Lung (tissue), 12 donors: ENCODE results near the gene PCDH12. TPM values are rescaled to one million over a fixed set of nuclear protein-coding genes. Genes with fewer than 3 reads are reported as not detected.

Experiments
- ATAC-seq: fragments of 200-7000 bp; cut with Tn5 transposase; one replicate; pipeline ENCODE4 v1.9.1; 2020; ENCODE audit warnings: moderate number of reproducible peaks; ENCODE audit not compliant: insufficient read depth, low FRiP score
- DNase-seq, 3 donors: peaks; one replicate each; pipeline ENCODE4 v3.0.0-alpha.2; 2013 to 2017
- H3K27ac ChIP-seq, 2 donors: one replicate each; pipeline ENCODE4 v1.5.1; 2013; ENCODE audit warnings: mild to moderate bottlenecking in 2 of 2, moderate library complexity in 2 of 2, control low read depth in 1 of 2, inconsistent platforms in 1 of 2, low read depth in 1 of 2, low read length in 1 of 2
- H3K27me3 ChIP-seq, 3 donors: one replicate each; pipeline ENCODE4 v1.5.1; 2013; ENCODE audit warnings: low read length in 2 of 3; ENCODE audit not compliant: control insufficient read depth in 3 of 3, insufficient read depth in 3 of 3
- H3K36me3 ChIP-seq, 4 donors: one replicate each; pipeline ENCODE4 v1.5.1; 2013; ENCODE audit warnings: low read length in 4 of 4, mild to moderate bottlenecking in 1 of 4, moderate library complexity in 1 of 4; ENCODE audit not compliant: control insufficient read depth in 4 of 4, insufficient read depth in 4 of 4
- H3K4me1 ChIP-seq, 5 donors: one replicate each; pipeline ENCODE4 v1.5.1; 2013; ENCODE audit warnings: low read length in 5 of 5, mild to moderate bottlenecking in 2 of 5, moderate library complexity in 1 of 5; ENCODE audit not compliant: control insufficient read depth in 5 of 5, insufficient read depth in 5 of 5
- H3K4me3 ChIP-seq: one replicate; pipeline ENCODE4 v1.5.1; 2013; ENCODE audit warnings: mild to moderate bottlenecking, control low read depth, moderate library complexity
- H3K9ac ChIP-seq, 2 donors: one replicate each; pipeline ENCODE4 v1.5.1; 2013; ENCODE audit warnings: low read length in 2 of 2, control low read depth in 1 of 2; ENCODE audit not compliant: insufficient read depth in 1 of 2
- H3K9me3 ChIP-seq, 4 donors: one replicate each; pipeline ENCODE4 v1.5.1; 2013; ENCODE audit warnings: low read length in 3 of 4, mild to moderate bottlenecking in 1 of 4, moderate library complexity in 1 of 4; ENCODE audit not compliant: control insufficient read depth in 4 of 4, insufficient read depth in 3 of 4
- CTCF ChIP-seq: IDR thresholded peaks from 2 replicates; pipeline ENCODE4 v1.5.1; 2012; ENCODE audit warnings: mild to moderate bottlenecking; ENCODE audit errors: control extremely low read depth, extremely low read depth
- WGBS, 2 donors: extraction: QIAGEN DNeasy Blood & Tissue Kit; methylation state at CpG; one replicate each; pipeline ENCODE4 v1.1.7; 2013; 5-methylcytosine and 5-hydroxymethylcytosine counted together
- polyA plus RNA-seq, 2 donors: library from polyadenylated mRNA; stranded (reverse); fragments of 200-250 nt; gene quantifications; one replicate each; pipeline ENCODE4 v1.2.1, GENCODE V29; 2013
- total RNA-seq, 2 donors: library from RNA; depleted of rRNA in 1 of 2; stranded (reverse); fragments of >200 nt in 1 of 2; gene quantifications; one replicate each; pipeline ENCODE4 v1.2.1, GENCODE V29; 2014 to 2021
- donor health status: control.
- donor health status: control.
- donor health status: Bipolar disorder and iron deficiency.
- donor health status: healthy.
- donor health status: DM: yes; HTN: yes; CAD: no.

The PCDH12 gene
- total and polyA plus RNA-seq, 4 donors: 3.9 to 34.2 (median 11.3) TPM

DNA sequence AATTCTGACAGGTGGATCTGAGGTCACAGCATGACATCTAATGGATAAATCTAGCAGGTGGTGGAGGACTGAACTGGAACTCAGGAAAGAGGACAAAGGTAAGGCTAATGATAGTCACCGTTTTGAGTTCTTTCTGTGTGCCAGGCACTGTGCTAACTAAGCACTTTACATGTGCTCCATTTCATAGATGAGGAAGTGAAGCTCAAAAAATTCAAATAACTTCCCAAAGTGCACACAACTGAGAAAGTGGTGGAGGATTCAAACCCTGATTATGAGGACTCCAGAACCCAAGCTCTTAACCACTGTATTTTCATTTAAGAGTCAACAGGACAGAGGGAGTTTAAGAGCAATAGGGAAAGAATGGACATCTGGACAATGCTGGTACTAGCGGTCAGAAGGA is 41.5 kb downstream of the PCDH12 start:
- no peaks in the 10 kb centered on the region for H3K36me3 ChIP-seq
- H3K4me1 ChIP-seq: peaks cover 0 to 11% (median 2%) of the 10 kb centered on the region in 5 donors
- ATAC-seq (no peak), DNase-seq (no peak)
- peaks cover 0 to 17% (median 7%) of the 10 kb centered on the region in 3 donors for H3K27me3 ChIP-seq
- H3K9me3 ChIP-seq: peaks cover 0 to 2% (median 0%) of the 10 kb centered on the region in 4 donors
- 63 to 86% methylated on average over 2 of the region's 2 CpGs for WGBS, 2 donors
- H3K9ac ChIP-seq: no peak overlapping the region
- no peak overlapping the region for H3K4me3 ChIP-seq
- H3K27ac ChIP-seq: no peak overlapping the region
- no peak for TF ChIP-seq CTCF

DNA sequence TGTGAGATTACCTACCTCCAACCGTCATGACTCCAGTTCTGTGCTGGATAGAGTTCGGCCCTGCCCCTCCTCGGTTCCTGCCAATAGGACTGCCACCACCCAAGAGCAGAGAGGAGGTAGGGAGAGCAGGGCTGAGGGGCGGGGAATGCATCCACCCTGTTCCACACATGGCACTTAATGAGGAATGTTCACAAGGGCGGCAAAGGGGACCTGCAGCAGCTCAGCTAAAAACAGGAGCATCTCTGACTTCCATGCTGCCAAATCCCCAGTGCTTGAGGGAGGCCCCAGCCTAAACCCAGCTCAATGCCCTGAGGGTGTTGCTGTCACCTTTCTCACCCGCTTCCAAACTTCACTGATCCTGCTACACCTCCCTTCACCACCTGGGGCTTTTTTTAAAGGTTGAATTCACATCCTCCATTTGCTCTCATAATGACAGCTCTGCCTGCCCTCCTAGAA is 42.1 kb downstream of the PCDH12 start:
- H3K4me3 ChIP-seq: no peak overlapping the region
- peaks cover 0 to 11% (median 2%) of the 10 kb centered on the region in 5 donors for H3K4me1 ChIP-seq
- H3K9me3 ChIP-seq: peaks cover 0 to 2% (median 0%) of the 10 kb centered on the region in 4 donors
- H3K27me3 ChIP-seq: peaks cover 0 to 17% (median 7%) of the 10 kb centered on the region in 3 donors
- H3K9ac ChIP-seq: no peak overlapping the region
- no peak for TF ChIP-seq CTCF
- H3K27ac ChIP-seq: no peak overlapping the region
- DNase-seq (no peak), ATAC-seq (no peak)
- 87 to 91% methylated on average over 6 of the region's 6 CpGs for WGBS, 2 donors
- no peaks in the 10 kb centered on the region for H3K36me3 ChIP-seq

- Histone ChIP-seq H3K27me3 (peaks cover 0 to 21% (median 7%) of the 10 kb centered on the region in 3 donors), H3K4me3 (no peak overlapping the region), H3K9ac (no peak overlapping the region), H3K9me3 (peaks cover 0 to 2% (median 0%) of the 10 kb centered on the region in 4 donors), H3K36me3 (no peaks in the 10 kb centered on the region), H3K27ac (no peak overlapping the region), H3K4me1 (peaks cover 0 to 11% (median 2%) of the 10 kb centered on the region in 5 donors)
- DNase-seq (no peak), ATAC-seq (no peak)
- no peak for TF ChIP-seq CTCF
- 92 to 94% methylated on average over 3 of the region's 3 CpGs for WGBS, 2 donors
These were observed 43.2 kb downstream of the PCDH12 start for GRCh38 chr5:141914797-141915196.

- Histone ChIP-seq H3K9me3 (peaks cover 0 to 2% (median 0%) of the 10 kb centered on the region in 4 donors), H3K9ac (no peak overlapping the region), H3K4me1 (peaks cover 0 to 11% (median 2%) of the 10 kb centered on the region in 5 donors), H3K36me3 (no peaks in the 10 kb centered on the region), H3K27me3 (peaks cover 0 to 21% (median 7%) of the 10 kb centered on the region in 3 donors), H3K4me3 (no peak overlapping the region), H3K27ac (no peak overlapping the region)
- 12 to 13% methylated on average over 29 to 40 of the region's 40 CpGs for WGBS, 2 donors
- TF ChIP-seq CTCF: peak; percentile 7
- peak; percentile 43 to 66 (median 51) for DNase-seq
- ATAC-seq: peak; percentile 43
These were observed 43.7 kb downstream of the PCDH12 start for GRCh38 chr5:141914199-141914743.
